HG03432 (cell line): Measurements from ENCODE around the gene NEMP1.
"Not testable (repeated sequence)": the region's sequence is repeated elsewhere in the genome, so short reads cannot be mapped to it uniquely, and the experiment has no call there.

Source experiments
- ATAC-seq: cut with Tn5 transposase; IDR thresholded peaks from one replicate; pipeline ENCODE4 v1.9.1; 2021; ENCODE audit warnings: mild to moderate bottlenecking, moderate library complexity; ENCODE audit not compliant: unreplicated experiment

NEMP1 gene

DNA sequence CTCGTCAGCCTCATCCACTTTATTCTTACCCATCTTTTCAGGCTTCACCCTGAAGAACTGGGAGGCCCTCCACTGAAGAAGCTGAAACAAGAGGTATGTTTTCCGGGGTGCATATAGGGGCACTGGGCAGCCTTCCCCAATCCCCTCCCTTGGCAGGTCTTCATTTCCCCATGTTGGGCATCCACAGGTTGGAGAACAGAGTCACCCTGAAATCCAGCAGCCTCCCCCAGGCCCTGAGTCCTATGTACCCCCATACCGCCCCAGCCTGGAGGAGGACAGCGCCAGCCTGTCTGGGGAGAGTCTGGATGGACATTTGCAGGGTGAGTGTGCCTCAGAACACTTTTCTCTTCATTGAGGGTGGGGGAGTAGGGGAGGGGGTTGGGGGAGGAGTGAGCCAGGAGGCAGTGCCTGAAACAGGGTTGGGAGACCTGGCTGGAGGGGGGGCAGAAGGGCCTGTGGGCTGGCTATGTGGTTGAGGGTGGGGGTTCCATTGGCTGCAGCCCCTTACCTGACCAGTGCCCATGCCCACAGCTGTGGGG, 14.4 kb upstream of the NEMP1 start:
- ATAC-seq, result no peak

DNA sequence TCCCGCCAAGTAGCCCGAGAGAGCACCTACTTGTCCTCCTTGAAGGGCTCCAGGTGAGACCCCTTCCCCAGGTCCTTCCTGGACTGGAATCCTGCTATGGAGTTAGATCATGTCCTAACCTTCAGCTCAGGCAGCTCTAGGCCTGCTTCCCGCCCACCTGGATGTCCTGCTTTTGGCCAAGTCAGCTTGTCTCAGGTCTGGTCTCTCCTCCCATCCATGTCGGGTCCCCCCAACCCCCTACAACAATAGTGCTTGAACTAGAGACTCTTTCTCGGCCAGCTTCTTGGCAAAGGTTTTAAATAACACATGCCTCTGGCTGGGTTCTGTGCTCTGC, 13.9 kb upstream of the NEMP1 start:
- no peak for ATAC-seq

DNA sequence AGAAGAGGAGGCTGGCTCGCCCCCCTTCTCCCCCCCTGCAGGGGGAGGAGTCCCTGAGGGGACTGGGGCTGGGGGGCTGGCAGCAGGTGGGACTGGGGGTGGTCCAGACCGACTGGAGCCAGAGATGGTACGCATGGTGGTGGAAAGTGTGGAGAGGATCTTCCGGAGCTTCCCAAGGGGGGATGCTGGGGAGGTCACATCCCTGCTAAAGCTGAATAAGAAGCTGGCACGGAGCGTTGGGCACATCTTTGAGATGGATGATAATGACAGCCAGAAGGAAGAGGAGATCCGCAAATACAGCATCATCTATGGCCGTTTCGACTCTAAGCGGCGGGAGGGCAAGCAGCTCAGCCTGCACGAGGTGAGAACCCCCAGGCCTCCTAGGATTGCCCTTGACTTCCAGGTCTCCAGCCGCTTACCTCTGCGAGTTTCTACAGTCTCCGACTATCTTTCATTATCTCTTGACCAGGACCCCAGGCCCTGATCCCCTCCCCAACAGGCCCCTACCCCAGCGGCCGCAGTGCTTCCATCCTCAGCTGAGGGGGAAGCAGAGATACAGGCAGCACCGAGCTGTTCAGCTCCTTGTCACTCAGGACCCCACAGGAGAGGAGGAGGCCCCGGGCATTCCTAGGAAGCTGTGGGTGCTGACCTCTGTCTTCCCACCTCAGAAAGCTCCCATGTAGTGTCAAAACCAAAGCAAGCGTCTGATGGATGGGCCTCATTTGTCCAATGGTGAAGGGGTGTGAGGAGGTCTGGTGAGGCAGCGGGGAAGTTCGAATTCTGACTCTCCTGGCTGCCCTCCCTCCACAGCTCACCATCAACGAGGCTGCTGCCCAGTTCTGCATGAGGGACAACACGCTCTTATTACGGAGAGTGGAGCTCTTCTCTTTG, 13.3 kb upstream of the NEMP1 start:
- ATAC-seq, result no peak

DNA sequence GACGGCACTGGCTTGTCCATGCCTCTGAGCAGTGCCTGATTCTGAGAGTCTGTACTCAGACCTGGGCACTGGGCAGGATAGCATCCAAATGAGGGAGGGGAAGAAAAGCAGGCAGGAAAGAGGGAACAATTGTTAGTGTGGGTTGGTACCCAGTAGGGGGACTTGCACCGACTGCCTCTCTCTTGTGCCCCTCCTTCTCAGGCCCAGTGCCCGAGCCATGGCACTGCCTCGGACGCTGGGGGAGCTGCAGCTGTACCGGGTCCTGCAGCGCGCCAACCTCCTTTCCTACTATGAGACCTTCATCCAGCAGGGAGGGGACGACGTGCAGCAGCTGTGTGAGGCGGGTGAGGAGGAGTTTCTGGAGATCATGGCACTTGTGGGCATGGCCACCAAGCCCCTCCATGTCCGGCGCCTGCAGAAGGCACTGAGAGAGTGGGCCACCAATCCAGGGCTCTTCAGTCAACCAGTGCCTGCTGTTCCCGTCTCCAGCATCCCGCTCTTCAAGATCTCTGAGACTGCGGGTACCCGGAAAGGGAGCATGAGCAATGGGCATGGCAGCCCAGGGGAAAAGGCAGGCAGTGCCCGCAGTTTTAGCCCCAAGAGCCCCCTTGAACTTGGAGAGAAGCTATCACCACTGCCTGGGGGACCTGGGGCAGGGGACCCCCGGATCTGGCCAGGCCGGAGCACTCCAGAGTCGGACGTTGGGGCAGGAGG, 12.5 kb upstream of the NEMP1 start:
- no peak for ATAC-seq

DNA sequence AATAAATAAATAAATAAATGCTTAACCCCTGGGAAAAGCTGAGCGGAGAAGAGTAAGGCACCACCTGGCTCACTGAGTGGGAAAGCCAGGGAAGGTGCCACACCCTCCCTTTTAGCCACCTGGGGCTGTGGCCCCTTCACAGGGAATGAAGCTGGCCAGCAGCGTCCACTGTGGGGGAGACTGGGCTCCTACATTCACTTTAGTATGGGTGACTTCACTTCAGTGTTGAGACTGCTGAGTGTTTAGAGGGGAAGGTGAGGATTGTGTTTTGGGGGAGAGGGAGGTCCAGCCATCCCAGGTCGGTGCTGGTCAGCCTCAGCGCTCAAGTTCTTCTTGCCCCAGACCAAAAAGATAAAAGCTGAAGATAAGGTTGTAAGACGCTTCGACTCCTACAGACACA, 11.9 kb upstream of the NEMP1 start:
- no peak for ATAC-seq

DNA sequence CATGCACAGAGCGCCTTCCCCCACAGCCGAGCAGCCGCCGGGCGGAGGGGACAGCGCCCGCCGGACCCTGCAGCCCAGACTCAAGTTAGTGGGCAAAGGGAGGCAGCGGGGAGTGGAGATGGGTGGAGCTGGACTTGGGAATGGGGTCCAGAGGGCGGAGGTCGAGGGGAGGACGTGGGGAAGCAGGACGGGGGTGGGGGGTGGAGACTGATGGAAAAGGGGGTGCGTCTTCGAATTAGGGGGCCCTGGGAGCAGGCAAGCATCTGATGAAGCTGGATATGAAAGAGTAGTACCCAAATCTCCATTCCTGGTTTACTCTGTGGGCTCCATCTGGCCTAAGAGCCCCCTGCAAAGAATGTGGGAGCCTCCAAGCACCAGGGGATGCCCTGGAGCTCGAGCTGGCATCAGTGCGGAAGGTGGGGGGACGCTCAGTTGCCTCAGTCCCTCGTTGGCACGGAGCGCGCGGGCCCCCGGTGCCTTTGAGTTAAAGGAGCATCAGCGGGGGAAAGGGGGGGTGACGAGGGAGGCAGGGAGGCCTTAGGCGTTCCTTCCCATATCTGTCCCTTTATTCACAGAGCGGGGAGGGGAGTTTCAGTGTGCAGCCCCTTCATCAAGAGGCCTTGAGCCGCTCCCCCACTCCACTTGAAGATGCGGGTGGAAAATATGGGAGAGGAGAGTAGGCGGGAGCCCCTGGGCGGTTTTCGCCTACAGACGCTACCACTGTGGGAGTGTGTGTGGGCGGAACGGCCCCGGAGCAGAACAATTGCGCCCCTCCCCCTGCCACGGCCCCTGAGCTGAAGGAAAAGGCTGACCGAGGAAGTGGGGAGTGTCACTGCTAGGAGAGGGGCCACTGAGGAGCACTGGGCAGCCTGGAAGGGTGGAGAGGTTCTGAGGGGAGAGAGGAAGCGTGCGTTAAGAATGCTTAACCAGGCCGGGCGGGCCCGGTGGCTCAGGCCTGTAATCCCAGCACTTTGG, 11.0 kb upstream of the NEMP1 start:
- no peak for ATAC-seq

DNA sequence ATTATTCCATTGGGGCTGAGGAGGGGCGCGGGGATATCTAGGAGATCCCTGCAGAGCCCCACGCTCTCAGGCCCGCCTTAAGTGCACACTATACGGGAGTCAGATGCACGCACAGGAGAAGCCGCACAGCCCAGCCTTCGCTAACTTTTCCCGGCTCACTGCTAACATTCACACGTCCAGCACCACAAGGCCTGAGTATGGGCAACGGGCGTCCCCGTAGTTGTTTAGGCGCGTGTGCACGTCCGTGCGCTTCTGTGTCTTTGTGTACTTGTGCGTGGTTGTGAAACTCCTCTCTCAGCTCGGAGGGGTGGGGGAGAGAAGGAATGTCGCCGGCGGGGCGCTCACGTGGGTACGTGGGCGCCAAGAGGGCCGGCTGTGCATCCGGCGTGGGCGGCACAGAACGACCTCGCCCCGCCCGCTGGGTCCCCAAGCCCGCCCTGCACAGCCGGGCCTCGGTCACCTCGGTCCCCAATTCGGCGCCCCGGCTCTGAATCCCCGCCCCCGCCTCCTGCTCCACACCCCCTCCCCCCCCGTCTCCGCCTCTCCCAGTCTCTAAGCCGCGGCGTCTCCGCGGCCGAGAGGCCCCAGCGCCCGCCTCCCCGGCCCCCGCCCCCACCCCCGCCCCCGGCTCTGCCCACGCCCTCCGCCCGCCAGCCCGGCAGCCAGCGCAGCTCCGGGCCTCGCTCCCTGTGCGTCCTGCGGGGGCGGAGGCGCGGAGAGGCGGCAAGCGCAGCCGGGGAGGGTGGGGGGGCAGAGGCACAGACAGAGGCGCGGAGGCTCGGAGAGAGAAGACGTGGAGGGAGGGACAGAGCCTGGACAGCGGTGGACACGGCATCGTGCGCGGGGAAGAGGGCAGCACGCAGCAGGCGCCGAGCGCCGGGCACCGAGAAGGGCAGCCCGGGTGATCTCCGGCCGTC, 10.0 kb upstream of the NEMP1 start, which contains the start of gene NAB2:
TSS of gene NAB2 (plus strand) at position 761 of the 917 bp plus-strand sequence. CDS start 158 bp downstream, outside the sequence.
- ATAC-seq, result peak; percentile 61

DNA sequence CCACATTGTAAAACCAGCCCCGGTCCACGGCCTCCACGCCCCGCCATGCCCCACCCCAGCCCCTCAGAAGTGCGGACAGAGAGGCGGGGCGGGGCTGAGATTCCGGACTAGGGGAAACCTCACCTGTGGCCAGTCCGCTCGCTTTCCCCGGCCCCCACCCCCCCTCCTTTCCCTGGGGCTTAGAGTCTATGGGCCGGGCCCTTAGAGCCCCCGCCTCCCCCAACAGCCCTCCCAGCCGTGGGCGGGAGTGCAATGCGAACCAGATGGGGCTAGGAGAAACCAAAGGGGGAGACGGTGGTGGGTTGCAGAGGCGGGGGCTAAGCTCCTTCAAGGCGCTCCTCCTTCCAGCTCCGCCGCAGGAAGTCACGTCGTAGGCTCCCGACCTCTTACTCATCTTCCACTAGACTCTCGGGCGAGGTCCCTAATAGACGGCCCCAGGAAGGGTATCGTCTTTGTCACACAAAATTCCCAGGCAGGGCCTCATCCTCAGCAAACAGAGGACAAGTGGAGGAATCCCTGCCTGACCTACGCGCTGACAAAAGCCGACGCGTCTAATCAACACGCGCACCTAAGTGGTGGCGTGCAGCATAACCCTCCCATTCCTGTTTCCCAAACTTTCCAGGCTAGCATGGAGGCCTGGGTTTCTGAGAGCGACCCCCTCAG, 9.2 kb upstream of the NEMP1 start:
- peak; percentile 43 for ATAC-seq

DNA sequence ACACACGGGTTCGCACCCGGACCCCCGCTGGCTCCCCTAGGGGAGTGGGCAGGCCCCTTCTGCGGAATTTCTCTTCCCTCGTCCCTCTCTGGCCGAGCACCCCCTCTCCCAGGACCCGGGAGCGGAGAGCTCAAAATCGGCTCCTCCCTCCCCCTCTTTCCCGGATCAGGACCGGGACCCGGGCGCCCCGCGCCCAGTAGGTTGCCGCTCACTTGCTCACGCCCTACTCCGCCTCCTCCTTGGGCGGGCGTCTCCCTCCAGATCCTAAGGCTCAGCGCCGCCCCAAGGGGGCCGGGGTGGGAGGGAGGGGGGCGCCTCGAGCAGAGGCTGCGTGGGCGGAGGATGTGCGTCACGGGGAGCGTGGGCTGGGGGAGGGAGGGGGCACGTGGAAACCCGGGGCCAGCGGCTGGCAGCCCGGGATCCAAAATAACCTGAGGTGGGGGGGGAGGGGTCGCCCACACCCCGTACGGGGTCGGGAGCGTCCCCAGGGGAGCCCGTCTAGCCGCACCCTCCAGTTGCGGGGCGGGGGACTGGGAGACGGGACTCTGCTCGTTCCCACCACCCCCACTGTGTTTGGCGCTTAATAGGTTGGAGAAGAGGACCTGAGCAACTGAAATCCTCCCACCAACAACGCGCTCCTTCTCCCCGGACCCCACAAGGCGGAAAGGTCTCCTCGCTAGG, 8.6 kb upstream of the NEMP1 start:
- peak; percentile 34 for ATAC-seq

DNA sequence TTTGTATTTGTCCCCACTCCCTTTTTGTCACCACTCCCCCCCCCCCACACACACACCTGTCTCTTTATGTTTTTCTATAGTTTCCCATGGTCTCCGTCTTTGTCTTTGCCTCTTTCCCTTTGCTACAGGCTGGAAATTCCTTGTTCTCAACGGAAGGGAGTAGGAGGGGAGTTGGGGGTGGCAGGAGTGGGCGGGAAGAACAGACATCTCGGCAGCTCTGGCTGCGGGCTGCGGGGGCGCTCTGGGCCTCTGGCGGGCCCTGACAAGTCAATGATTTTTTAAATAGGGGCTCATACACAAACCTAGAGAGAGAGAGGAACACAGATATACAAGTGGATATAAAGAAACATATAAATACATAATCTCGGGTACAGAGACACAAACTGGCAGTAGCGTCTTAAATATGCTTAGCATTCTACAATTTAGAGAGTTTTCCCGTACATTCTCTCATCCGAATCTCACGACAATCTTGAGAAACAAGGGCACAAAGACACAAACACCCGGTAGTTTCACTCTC, 8.0 kb upstream of the NEMP1 start:
- ATAC-seq, result no peak

DNA sequence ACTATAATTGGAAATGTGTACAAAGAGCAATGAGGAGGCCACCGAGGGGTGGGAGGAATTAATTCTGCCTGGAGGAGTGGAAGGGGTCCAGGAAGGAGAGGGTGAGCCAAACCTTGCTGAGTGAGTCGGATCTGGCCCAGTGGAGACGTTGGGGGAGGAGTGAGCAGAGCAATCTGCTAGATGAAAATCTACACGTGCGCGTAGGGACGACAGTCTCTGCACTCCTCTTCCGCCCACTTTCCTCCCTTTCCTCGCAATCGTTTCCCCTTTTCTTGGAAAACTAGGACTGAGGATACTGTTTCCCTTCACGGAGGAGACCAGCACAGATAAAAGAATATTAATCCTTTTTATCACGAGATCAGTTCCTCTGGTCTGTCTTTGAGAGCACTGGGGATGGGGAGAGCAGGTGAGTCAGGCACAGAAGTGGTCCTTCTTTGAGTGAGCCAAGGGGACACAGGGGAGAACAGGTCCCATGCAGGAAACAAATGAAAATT, 7.5 kb upstream of the NEMP1 start:
- ATAC-seq, result no peak

DNA sequence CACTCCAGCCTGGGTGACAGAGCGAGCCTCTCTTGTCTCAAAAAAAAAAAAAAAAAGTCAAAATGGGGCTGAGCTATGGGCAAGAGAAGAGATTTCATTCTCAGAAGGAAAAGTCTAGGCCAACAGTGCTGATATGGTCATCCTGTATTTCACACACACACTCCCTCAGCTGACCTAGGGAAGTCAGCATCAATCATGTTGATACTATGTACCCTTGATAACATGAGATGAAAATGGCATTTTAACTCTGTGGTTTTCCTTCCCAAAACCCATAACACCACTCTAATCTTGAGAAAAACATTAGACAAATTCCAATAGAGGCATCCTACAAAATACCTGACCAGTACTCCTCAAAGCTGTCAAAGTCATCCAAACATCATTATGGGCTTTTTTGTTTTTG, 2.3 kb upstream of the NEMP1 start:
- no peak for ATAC-seq

DNA sequence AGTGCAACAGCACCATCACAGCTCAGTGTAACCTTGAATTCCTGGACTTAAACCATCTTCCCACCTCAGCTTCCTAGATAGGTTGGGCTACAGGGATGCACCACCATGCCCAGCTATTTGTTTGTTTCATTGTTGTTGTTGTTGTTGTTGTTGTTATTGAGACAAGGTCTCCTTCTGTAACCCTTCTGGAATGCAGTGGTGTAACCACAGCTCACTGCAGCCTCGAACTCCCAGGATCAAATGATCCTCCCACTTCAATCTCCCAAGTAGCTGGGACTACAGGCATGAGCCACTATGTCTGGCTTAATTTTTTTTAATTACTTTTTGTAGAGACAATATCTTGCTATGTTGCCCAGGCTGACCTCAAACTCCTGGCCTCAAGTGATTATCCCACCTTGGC, 1.2 kb upstream of the NEMP1 start:
- no peak for ATAC-seq

DNA sequence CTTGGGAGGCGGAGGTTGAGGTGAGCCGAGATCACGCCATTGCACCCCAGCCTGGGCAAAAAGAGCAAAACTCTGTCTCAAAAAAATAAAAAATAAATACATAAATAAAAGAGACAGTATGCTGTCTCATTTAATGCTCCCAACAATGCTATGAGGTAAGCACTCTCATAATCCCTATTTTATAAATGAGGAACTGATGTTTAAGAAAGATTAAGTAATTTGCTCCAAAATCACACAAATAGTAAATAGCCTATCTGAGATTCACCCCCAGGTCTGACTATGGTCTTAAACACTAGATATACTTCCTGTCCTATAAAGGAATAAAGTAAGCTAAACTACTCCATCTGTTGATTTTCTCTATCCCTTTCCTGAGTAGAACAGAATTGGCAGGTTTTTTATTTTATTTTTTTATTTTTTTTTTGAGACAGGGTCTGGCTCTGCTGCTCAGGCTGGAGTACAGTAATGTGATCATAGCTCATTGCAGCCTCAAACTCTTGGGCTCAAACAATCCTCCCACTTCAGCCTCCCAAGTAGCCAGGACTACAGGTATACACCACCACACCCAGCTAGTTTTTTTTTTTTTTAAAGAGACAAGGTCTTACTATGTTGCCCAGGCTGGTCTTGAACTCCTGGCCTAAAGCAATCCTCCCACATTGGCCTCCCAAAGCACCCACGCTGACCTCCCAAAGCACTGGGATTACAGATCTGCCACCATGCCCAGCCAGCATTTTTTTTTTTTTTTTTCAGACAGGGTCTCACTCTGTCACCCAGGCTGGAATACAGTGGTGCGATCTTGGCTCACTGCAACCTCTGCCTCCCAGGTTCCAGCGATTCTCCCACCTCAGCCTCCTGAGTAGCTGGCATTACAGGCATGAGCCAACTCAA, 4.8 kb downstream of the NEMP1 start:
- ATAC-seq, result not testable (repeated sequence)

DNA sequence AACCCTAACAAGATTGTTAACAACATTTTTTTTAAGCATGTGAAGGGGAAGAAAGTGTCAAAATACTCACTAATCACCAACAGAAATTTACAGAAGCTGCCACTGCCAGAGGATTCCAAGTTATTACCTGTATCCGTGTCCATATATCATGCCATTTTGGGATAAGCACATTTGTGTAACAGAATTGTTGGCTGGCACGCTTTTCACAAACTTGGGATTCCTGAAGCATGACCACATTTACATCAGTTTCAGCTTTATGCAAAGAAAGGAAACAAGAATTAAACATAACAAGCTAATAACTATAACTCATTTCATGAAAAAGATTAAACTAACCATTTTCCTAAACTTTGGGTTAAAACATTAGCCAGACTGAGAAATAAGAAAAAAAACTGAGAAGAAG, 5.9 kb downstream of the NEMP1 start:
- no peak for ATAC-seq

DNA sequence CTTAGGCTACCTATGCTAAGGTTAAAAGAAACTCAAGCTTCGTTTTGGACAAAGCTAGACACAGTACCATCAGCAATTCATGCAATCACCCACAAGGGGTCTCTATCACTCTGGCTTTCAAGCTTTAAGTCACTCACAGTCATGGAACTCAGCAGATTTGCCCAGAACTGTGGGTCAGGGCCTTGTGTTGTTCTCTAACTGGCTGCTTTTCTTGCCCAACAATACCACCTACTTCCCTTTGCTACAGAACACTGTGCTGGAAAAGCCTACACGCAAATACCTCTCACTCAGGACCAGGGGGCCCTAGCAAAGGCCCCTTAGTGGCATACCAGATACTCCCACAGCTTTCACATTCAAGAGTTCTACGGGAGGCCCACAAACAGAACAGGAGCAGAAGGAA, 9.1 kb downstream of the NEMP1 start:
- peak; percentile 76 for ATAC-seq

DNA sequence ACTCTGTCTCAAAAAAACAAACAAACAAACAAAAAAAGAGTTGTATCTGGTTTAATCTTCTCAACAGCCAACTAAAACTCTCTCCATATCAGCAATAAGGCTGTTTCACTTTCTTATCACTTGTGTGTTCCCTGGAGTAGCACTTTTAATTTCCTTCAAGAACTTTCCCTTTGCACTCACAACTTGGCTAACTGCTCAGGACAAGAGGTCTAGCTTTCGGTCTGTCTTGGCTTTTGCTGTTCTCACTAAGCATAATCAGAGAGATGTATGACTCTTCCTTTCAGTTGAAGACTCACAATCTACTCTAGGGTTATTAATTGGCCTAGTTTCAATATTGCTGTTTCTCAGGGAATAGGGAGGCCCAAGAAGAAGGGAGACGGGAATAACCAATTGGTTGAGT, 12.3 kb downstream of the NEMP1 start:
- no peak for ATAC-seq
